ENCODE data around the gene EWSR1. TPM values are rescaled to one million over a fixed set of nuclear protein-coding genes. Genes with fewer than 3 reads are reported as not detected.

EWSR1 gene
- total and polyA plus RNA-seq, 2 donors (not counting 3 experiments of a cell fraction or from before 2014, with no cell fraction given), result 305 to 588 TPM

DNA sequence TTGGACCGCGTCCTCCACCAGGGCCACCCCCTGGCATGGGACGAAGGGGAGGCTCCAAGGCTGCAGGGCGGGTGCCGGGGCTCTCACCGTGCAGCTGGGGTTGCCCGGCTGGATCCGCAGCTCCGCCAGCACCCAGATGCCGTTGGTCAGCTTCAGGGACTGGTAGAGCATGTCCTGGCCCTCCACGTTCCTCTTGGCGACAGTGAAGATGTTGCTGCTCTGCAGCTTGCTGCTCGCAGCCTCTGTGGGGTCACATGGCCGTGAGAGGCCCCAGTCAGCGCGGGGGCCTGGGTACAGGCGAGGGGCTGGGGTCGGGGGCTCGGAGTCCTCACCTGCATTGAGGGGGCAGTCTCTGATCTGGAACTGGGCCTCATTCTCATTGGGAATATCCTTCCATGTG, 62.2 kb downstream of the EWSR1 start:
- H2AFZ ChIP-seq (ENCODE audit: low read depth, low read length), result no peak overlapping the region
- DNase-seq (ENCODE audit: low read depth, low spot score) (no peak), FAIRE-seq (no peak)
- H3K27me3 ChIP-seq (ENCODE audit: control insufficient read depth in 2 of 2, insufficient read depth in 2 of 2, low read length in 2 of 2), result no peaks in the 10 kb centered on the region
- ChIA-PET POLR2A (no interaction called here), CTCF (no interaction called here)
- intact Hi-C loops (cut with micrococcal nuclease), result no loop called here
- no peak overlapping the region for H3K27ac ChIP-seq (ENCODE audit: insufficient read depth, low read depth, low read length)
- H4K20me1 ChIP-seq (replicated peaks; ENCODE audit: control insufficient read depth, extremely low read depth, insufficient read depth, low read length), result no peaks in the 10 kb centered on the region
- H3K4me1 ChIP-seq (ENCODE audit: control insufficient read depth, extremely low read depth, insufficient read depth, low read length), result peaks cover 10% of the 10 kb centered on the region
- peaks cover 4 to 52% of the 10 kb centered on the region in 2 experiments for H3K36me3 ChIP-seq (ENCODE audit: control insufficient read depth in 2 of 2, extremely low read depth in 1 of 2, insufficient read depth in 2 of 2, low read length in 2 of 2)
- dilution Hi-C loops (cut with MboI; ENCODE audit: extremely low pct_ligation_motif_present, low sequenced_read_pairs), result no loop called here
- TF ChIP-seq, protein P1, sequence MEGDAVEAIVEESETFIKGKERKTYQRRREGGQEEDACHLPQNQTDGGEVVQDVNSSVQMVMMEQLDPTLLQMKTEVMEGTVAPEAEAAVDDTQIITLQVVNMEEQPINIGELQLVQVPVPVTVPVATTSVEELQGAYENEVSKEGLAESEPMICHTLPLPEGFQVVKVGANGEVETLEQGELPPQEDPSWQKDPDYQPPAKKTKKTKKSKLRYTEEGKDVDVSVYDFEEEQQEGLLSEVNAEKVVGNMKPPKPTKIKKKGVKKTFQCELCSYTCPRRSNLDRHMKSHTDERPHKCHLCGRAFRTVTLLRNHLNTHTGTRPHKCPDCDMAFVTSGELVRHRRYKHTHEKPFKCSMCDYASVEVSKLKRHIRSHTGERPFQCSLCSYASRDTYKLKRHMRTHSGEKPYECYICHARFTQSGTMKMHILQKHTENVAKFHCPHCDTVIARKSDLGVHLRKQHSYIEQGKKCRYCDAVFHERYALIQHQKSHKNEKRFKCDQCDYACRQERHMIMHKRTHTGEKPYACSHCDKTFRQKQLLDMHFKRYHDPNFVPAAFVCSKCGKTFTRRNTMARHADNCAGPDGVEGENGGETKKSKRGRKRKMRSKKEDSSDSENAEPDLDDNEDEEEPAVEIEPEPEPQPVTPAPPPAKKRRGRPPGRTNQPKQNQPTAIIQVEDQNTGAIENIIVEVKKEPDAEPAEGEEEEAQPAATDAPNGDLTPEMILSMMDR (IDR thresholded peaks at IDR 0.05; ENCODE audit: extremely low read depth in 1 of 2, insufficient read depth in 1 of 2, low read depth in 1 of 2, low read length in 2 of 2), result no peak
- no peak for TF ChIP-seq POLR2AphosphoS5 (IDR thresholded peaks at IDR 0.05; ENCODE audit: insufficient read depth, low read depth, low read length)
- no peak for TF ChIP-seq MYC (IDR thresholded peaks at IDR 0.05; ENCODE audit: low read depth, low read length)
- no peak for TF ChIP-seq POLR2A (IDR thresholded peaks at IDR 0.05; ENCODE audit: low read depth, low read length)
- TF ChIP-seq, protein P2, sequence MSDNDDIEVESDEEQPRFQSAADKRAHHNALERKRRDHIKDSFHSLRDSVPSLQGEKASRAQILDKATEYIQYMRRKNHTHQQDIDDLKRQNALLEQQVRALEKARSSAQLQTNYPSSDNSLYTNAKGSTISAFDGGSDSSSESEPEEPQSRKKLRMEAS (IDR thresholded peaks at IDR 0.05; ENCODE audit: insufficient read depth, insufficient read length), result no peak
- no peak for TF ChIP-seq GATA2 (IDR thresholded peaks at IDR 0.05; ENCODE audit: insufficient read depth, insufficient read length, low read depth, low read length)
- no peak for TF ChIP-seq EZH2 (IDR thresholded peaks at IDR 0.05; ENCODE audit: borderline replicate concordance, low read depth, low read length, severe bottlenecking)
- no peak for TF ChIP-seq FOS (IDR thresholded peaks at IDR 0.05; ENCODE audit: borderline replicate concordance, insufficient read depth, low read length)
- no peak for TF ChIP-seq JUN (IDR thresholded peaks at IDR 0.05; ENCODE audit: borderline replicate concordance, insufficient read depth, insufficient read length, low read depth)
- H3K9ac ChIP-seq (replicated peaks; ENCODE audit: extremely low read depth, insufficient read depth, low read length), result no peak overlapping the region
- H3K9me3 ChIP-seq (replicated peaks; ENCODE audit: control insufficient read depth, insufficient read depth, low read length), result no peaks in the 10 kb centered on the region
- H3K79me2 ChIP-seq (ENCODE audit: control insufficient read depth, insufficient read depth, low read length), result no peaks in the 10 kb centered on the region
- no peak overlapping the region for H3K4me2 ChIP-seq (ENCODE audit: insufficient read depth, low read length)
- no peaks in the 10 kb centered on the region for H3K9me1 ChIP-seq (replicated peaks; ENCODE audit: control insufficient read depth, extremely low read depth, insufficient read depth, low read length)
- H3K4me3 ChIP-seq (replicated peaks in 1 of 3; ENCODE audit: insufficient read depth in 1 of 3, low read depth in 1 of 3, low read length in 3 of 3), result no peak overlapping the region
- BruUV-seq (replicated peaks), result no TSS peak

All from endothelial cell of umbilical vein (primary cell).